Ovary (tissue), 9 donors: ENCODE measurements around the gene TPRG1. TPM values are rescaled to one million over a fixed set of nuclear protein-coding genes. Genes with fewer than 3 reads are reported as not detected.

Experiments used
- DNase-seq, 5 donors: peaks; one replicate each; pipeline ENCODE4 v3.0.0-alpha.2; 2019 to 2020
- H3K27ac ChIP-seq, 2 donors: fragments of 200-600 bp; one replicate each; pipeline versions ENCODE4 v1.5.1 to v1.8.0; 2019 to 2022
- H3K27me3 ChIP-seq: fragments of 200-600 bp; one replicate; pipeline ENCODE4 v1.8.0; 2022
- H3K36me3 ChIP-seq: fragments of 200-600 bp; sonication (generic); one replicate; pipeline ENCODE4 v1.5.1; 2019
- H3K4me1 ChIP-seq: one replicate; pipeline ENCODE4 v1.8.1; 2013; ENCODE audit warnings: mild to moderate bottlenecking, moderate library complexity; ENCODE audit not compliant: insufficient read depth
- H3K4me3 ChIP-seq: fragments of 200-600 bp; sonication (generic); one replicate; pipeline ENCODE4 v1.5.1; 2017
- H3K9me3 ChIP-seq, 2 donors: fragments of 200-600 bp in 1 of 2; sonication (generic) in 1 of 2; one replicate each; pipeline versions ENCODE4 v1.5.1 to v1.8.1; 2013 to 2019; ENCODE audit warnings: mild to moderate bottlenecking in 1 of 2, moderate library complexity in 1 of 2
- CTCF ChIP-seq, 3 donors: fragments of 450-650 bp in 2 of 3; fragments of 200-600 bp in 1 of 3; IDR thresholded peaks; one replicate each; pipeline versions ENCODE4 v1.5.1 to v1.8.0; 2016 to 2022; ENCODE audit warnings: antibody characterized with exemption in 3 of 3, mild to moderate bottlenecking in 1 of 3
- EP300 ChIP-seq: sonication (generic); formaldehyde crosslinking; IDR thresholded peaks from one replicate; pipeline ENCODE4 v1.6.1; 2017; ENCODE audit warnings: antibody characterized with exemption
- POLR2A ChIP-seq: fragments of 450-650 bp; IDR thresholded peaks from one replicate; pipeline ENCODE4 v1.6.1; 2017; ENCODE audit warnings: antibody characterized with exemption, mild to moderate bottlenecking, moderate library complexity
- WGBS, 3 donors: extraction: QIAGEN DNeasy Blood & Tissue Kit in 1 of 3; methylation state at CpG; one replicate each; pipeline versions ENCODE4 v1.1.5 to v1.1.7; 2013 to 2017; 5-methylcytosine and 5-hydroxymethylcytosine counted together
- intact Hi-C, 4 donors: fragments of 100-400 bp; cut with DNase I; formaldehyde crosslinking; loops; one replicate each; pipeline versions ENCODE4 v1.11.0 to v1.15.1; 2022 to 2023
- polyA plus RNA-seq, 2 donors: library from polyadenylated mRNA; stranded (reverse); fragments of 200-250 nt in 1 of 2; fragments of 350-450 nt in 1 of 2; fragmentation: Illumina TruSeq in 1 of 2; extraction: RNeasy Lipid Tissue Mini Kit (QIAGEN cat#74804) in 1 of 2; gene quantifications; one replicate each; pipeline ENCODE4 v1.2.3, GENCODE V29; 2013 to 2014
- total RNA-seq, 7 donors: library from RNA; depleted of rRNA in 2 of 7; stranded (reverse); fragments of >200 nt in 2 of 7; fragmentation: NEBNext Ultra II Directional in 3 of 7; extraction: Animal tissue kit (Norgen Biotek cat#: 25700) in 3 of 7; gene quantifications; one replicate each; pipeline versions ENCODE4 v1.1.0 to v1.2.4, GENCODE V29; 2016 to 2023
- donor health status: DM: no; HTN: no; CAD: no; lungs with moderate emphysema.
- donor health status: DM: no; HTN: no; CAD: no.
- donor health status: Bipolar disorder and iron deficiency.
- donor health status: DM: yes; HTN: yes; CAD: no.
- donor health status: DM: no; HTN: no; CAD: no.
- donor health status: DM: yes; HTN: yes; CAD: no.

The TPRG1 gene
- total and polyA plus RNA-seq, 9 donors, result 1.9 to 20.2 (median 7.5) TPM

GRCh38 chr3:189353318-189353965 lies 181.7 kb downstream of the TPRG1 start:
- Histone ChIP-seq H3K36me3 (no peaks in the 10 kb centered on the region), H3K27me3 (no peaks in the 10 kb centered on the region), H3K4me1 (no peaks in the 10 kb centered on the region), H3K9me3 (no peaks in the 10 kb centered on the region), H3K4me3 (no peak overlapping the region), H3K27ac (no peak overlapping the region)
- intact Hi-C loops, result no loop called here
- TF ChIP-seq EP300 (no peak), POLR2A (no peak), CTCF (IDR thresholded peaks at IDR 0.05) (no peak)
- DNase-seq, result no peak
- 85 to 89% (median 88%) methylated on average over 5 of the region's 5 CpGs for WGBS, 3 donors

GRCh38 chr3:189353988-189354889 lies 182.5 kb downstream of the TPRG1 start:
- H3K36me3 ChIP-seq, result no peaks in the 10 kb centered on the region
- DNase-seq, result no peak
- no peak overlapping the region for H3K4me3 ChIP-seq
- intact Hi-C loops, result no loop called here
- H3K27ac ChIP-seq, result no peak overlapping the region
- H3K9me3 ChIP-seq, result no peaks in the 10 kb centered on the region
- WGBS, 3 donors, result 79 to 87% (median 85%) methylated on average over 6 of the region's 6 CpGs
- no peaks in the 10 kb centered on the region for H3K4me1 ChIP-seq
- TF ChIP-seq CTCF (IDR thresholded peaks at IDR 0.05) (no peak), EP300 (no peak), POLR2A (no peak)
- H3K27me3 ChIP-seq, result no peaks in the 10 kb centered on the region

- Histone ChIP-seq H3K27ac (no peak overlapping the region), H3K36me3 (no peaks in the 10 kb centered on the region), H3K4me1 (no peaks in the 10 kb centered on the region), H3K9me3 (no peaks in the 10 kb centered on the region), H3K27me3 (no peaks in the 10 kb centered on the region), H3K4me3 (no peak overlapping the region)
- intact Hi-C loops, result no loop called here
- TF ChIP-seq POLR2A (no peak), EP300 (no peak), CTCF (IDR thresholded peaks at IDR 0.05) (no peak)
- no peak for DNase-seq
- WGBS, 3 donors, result 45 to 57% (median 46%) methylated on average over 2 of the region's 2 CpGs
Observed at GRCh38 chr3:189355115-189355480, 183.3 kb downstream of the TPRG1 start.

GRCh38 chr3:189355481-189356201 lies 183.9 kb downstream of the TPRG1 start:
- Histone ChIP-seq H3K9me3 (no peaks in the 10 kb centered on the region), H3K36me3 (no peaks in the 10 kb centered on the region), H3K4me1 (no peaks in the 10 kb centered on the region), H3K4me3 (no peak overlapping the region), H3K27ac (no peak overlapping the region), H3K27me3 (no peaks in the 10 kb centered on the region)
- WGBS, 3 donors, result 58 to 61% (median 59%) methylated on average over 6 of the region's 6 CpGs
- intact Hi-C loops, result no loop called here
- DNase-seq, result no peak
- TF ChIP-seq CTCF (IDR thresholded peaks at IDR 0.05), result no peak
